Neural cell (in vitro differentiated cells): ENCODE measurements around the gene METTL24. TPM values are rescaled to one million over a fixed set of nuclear protein-coding genes. Genes with fewer than 3 reads are reported as not detected.
"Not testable (repeated sequence)": the region's sequence is repeated elsewhere in the genome, so short reads cannot be mapped to it uniquely, and the experiment has no call there.

Source experiments
- H2AFZ ChIP-seq: fragments of 200-600, 300-800 bp; sonication (generic), shearing (Covaris generic); 2 replicates; pipeline ENCODE4 v1.6.0; 2014; ENCODE audit warnings: low read depth, mild to moderate bottlenecking, antibody characterized with exemption, low read length, moderate library complexity
- H3F3A ChIP-seq: fragments of 200-600 bp; shearing (Covaris generic); 2 replicates; pipeline ENCODE4 v1.6.1; 2016; ENCODE audit warnings: mild to moderate bottlenecking, moderate library complexity, mixed read lengths, antibody characterized with exemption, low read length; ENCODE audit not compliant: insufficient read depth, poor library complexity, severe bottlenecking
- H3K27ac ChIP-seq: fragments of 200-600, 300-800 bp; sonication (generic), shearing (Covaris generic); 2 replicates; pipeline ENCODE4 v1.5.1; 2014; ENCODE audit warnings: mild to moderate bottlenecking, low read length, moderate library complexity
- H3K27me3 ChIP-seq: fragments of 300-800, 200-600 bp; sonication (generic), shearing (Covaris generic); 2 replicates; pipeline ENCODE4 v1.6.0; 2014; ENCODE audit warnings: mild to moderate bottlenecking, low read depth, low read length, moderate library complexity; ENCODE audit not compliant: insufficient read depth
- H3K36me3 ChIP-seq: fragments of 300-800, 200-600 bp; sonication (generic), shearing (Covaris generic); 2 replicates; pipeline ENCODE4 v1.5.1; 2014; ENCODE audit warnings: mild to moderate bottlenecking, antibody characterized with exemption, low read length, moderate library complexity; ENCODE audit not compliant: insufficient read depth
- H3K4me2 ChIP-seq: fragments of 300-800, 200-600 bp; sonication (generic), shearing (Covaris generic); 2 replicates; pipeline ENCODE4 v1.6.0; 2014; ENCODE audit warnings: mild to moderate bottlenecking, low read length
- H3K4me3 ChIP-seq: fragments of 300-800, 200-600 bp; sonication (generic), shearing (Covaris generic); 2 replicates; pipeline ENCODE4 v1.5.1; 2014; ENCODE audit warnings: mild to moderate bottlenecking, low read length, moderate library complexity
- H3K79me2 ChIP-seq: fragments of 200-600 bp; shearing (Covaris generic); replicated peaks from 2 replicates; pipeline ENCODE4 v1.6.0; 2014; ENCODE audit warnings: mild to moderate bottlenecking, low read length, moderate library complexity; ENCODE audit not compliant: insufficient read depth
- H3K9ac ChIP-seq: fragments of 300-800, 200-600 bp; sonication (generic), shearing (Covaris generic); 2 replicates; pipeline ENCODE4 v1.6.1; 2016; ENCODE audit warnings: mild to moderate bottlenecking, low read length, mixed read lengths
- H3K9me2 ChIP-seq: fragments of 200-600 bp; shearing (Covaris generic); 2 replicates; pipeline ENCODE4 v1.6.1; 2016; ENCODE audit warnings: mild to moderate bottlenecking, low read length, mixed read lengths; ENCODE audit not compliant: insufficient read depth
- H3K9me3 ChIP-seq: fragments of 200-600, 300-800 bp; sonication (generic), shearing (Covaris generic); 2 replicates; pipeline ENCODE4 v1.6.1; 2016; ENCODE audit warnings: mild to moderate bottlenecking, mixed run types, low read length, moderate library complexity, mixed read lengths
- H4K20me1 ChIP-seq: fragments of 200-600 bp; shearing (Covaris generic); 2 replicates; pipeline ENCODE4 v1.6.1; 2016; ENCODE audit warnings: mild to moderate bottlenecking, mixed run types; ENCODE audit not compliant: insufficient read depth
- CTCF ChIP-seq: fragments of 450-650 bp; IDR thresholded peaks from 2 replicates; pipeline ENCODE4 v1.5.1; 2014; ENCODE audit warnings: antibody characterized with exemption, mild to moderate bottlenecking, moderate library complexity; ENCODE audit not compliant: poor library complexity, severe bottlenecking
- EP300 ChIP-seq: fragments of 450-650 bp; conservative IDR thresholded peaks from 2 replicates; pipeline ENCODE4 v1.6.1; 2014; ENCODE audit warnings: antibody characterized with exemption, mild to moderate bottlenecking, moderate library complexity; ENCODE audit not compliant: poor library complexity, severe bottlenecking
- MXI1 ChIP-seq: fragments of 450-650 bp; conservative IDR thresholded peaks from 2 replicates; pipeline ENCODE4 v1.6.1; 2014; ENCODE audit warnings: antibody characterized with exemption, mild to moderate bottlenecking; ENCODE audit not compliant: poor library complexity, severe bottlenecking
- POLR2AphosphoS5 ChIP-seq: IDR thresholded peaks from 2 replicates; pipeline ENCODE4 v1.6.1; 2012
- SMC3 ChIP-seq: fragments of 450-650 bp; conservative IDR thresholded peaks from 2 replicates; pipeline ENCODE4 v1.6.1; 2014; ENCODE audit warnings: antibody characterized with exemption, mild to moderate bottlenecking, moderate library complexity; ENCODE audit not compliant: poor library complexity
- TAF1 ChIP-seq: IDR thresholded peaks from 2 replicates; pipeline ENCODE4 v1.6.1; 2012; ENCODE audit warnings: low read depth
- polyA plus RNA-seq: library from polyadenylated mRNA; depleted of rRNA; stranded (reverse); fragments of >200 nt; gene quantifications from 2 replicates; pipeline ENCODE4 v1.2.3, GENCODE V29; 2014
- TF ChIP-seq, protein P1 (sequence below): IDR thresholded peaks from 2 replicates; pipeline ENCODE4 v1.6.1; 2012; ENCODE audit warnings: borderline replicate concordance

METTL24 gene
- polyA plus RNA-seq, 1 donor from 2014 or later: not detected

- not testable (repeated sequence) for H3K9ac ChIP-seq, H3K4me2 ChIP-seq, H2AFZ ChIP-seq, H3K9me3 ChIP-seq, H3K27me3 ChIP-seq, H4K20me1 ChIP-seq, H3K36me3 ChIP-seq, H3K27ac ChIP-seq, H3K4me3 ChIP-seq, H3K79me2 ChIP-seq, H3K9me2 ChIP-seq, H3F3A ChIP-seq
Measured at GRCh38 chr6:110305832-110306231, 52.3 kb downstream of the METTL24 start.

GRCh38 chr6:110303692-110304091 lies 54.5 kb downstream of the METTL24 start:
- not testable (repeated sequence) for H3K27me3 ChIP-seq, H3K4me2 ChIP-seq, H3K79me2 ChIP-seq, H3K9ac ChIP-seq, H4K20me1 ChIP-seq, H3K36me3 ChIP-seq, H3K9me2 ChIP-seq, H3K9me3 ChIP-seq, H3K27ac ChIP-seq, H2AFZ ChIP-seq, H3F3A ChIP-seq, H3K4me3 ChIP-seq

- H3K36me3 ChIP-seq: no peaks in the 10 kb centered on the region
- H3K79me2 ChIP-seq: no peaks in the 10 kb centered on the region
- H3K27me3 ChIP-seq: no peaks in the 10 kb centered on the region
- no peaks in the 10 kb centered on the region for H3K9me2 ChIP-seq
- TF ChIP-seq CTCF (no peak), SMC3 (no peak), TAF1 (no peak), MXI1 (no peak), POLR2AphosphoS5 (no peak), EP300 (no peak)
- TF ChIP-seq, protein P1, sequence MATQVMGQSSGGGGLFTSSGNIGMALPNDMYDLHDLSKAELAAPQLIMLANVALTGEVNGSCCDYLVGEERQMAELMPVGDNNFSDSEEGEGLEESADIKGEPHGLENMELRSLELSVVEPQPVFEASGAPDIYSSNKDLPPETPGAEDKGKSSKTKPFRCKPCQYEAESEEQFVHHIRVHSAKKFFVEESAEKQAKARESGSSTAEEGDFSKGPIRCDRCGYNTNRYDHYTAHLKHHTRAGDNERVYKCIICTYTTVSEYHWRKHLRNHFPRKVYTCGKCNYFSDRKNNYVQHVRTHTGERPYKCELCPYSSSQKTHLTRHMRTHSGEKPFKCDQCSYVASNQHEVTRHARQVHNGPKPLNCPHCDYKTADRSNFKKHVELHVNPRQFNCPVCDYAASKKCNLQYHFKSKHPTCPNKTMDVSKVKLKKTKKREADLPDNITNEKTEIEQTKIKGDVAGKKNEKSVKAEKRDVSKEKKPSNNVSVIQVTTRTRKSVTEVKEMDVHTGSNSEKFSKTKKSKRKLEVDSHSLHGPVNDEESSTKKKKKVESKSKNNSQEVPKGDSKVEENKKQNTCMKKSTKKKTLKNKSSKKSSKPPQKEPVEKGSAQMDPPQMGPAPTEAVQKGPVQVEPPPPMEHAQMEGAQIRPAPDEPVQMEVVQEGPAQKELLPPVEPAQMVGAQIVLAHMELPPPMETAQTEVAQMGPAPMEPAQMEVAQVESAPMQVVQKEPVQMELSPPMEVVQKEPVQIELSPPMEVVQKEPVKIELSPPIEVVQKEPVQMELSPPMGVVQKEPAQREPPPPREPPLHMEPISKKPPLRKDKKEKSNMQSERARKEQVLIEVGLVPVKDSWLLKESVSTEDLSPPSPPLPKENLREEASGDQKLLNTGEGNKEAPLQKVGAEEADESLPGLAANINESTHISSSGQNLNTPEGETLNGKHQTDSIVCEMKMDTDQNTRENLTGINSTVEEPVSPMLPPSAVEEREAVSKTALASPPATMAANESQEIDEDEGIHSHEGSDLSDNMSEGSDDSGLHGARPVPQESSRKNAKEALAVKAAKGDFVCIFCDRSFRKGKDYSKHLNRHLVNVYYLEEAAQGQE: no peak
- H3K4me2 ChIP-seq: no peak overlapping the region
- no peaks in the 10 kb centered on the region for H4K20me1 ChIP-seq
- no peak overlapping the region for H3K4me3 ChIP-seq
- no peaks in the 10 kb centered on the region for H3K9me3 ChIP-seq
- no peak overlapping the region for H2AFZ ChIP-seq
- H3K27ac ChIP-seq: no peak overlapping the region
- H3K9ac ChIP-seq: no peak overlapping the region
- no peaks in the 10 kb centered on the region for H3F3A ChIP-seq
Measured at GRCh38 chr6:110298916-110299315, 59.2 kb downstream of the METTL24 start.
